Endothelial cell of hepatic sinusoid (primary cell): ENCODE results near the gene MYH10.

Experiments
- in situ Hi-C: cut with HindIII; loops from 2 replicates; pipeline ENCODE4 v1.10.0; 2017; ENCODE audit warnings: low sequenced_read_pairs

The MYH10 gene

DNA sequence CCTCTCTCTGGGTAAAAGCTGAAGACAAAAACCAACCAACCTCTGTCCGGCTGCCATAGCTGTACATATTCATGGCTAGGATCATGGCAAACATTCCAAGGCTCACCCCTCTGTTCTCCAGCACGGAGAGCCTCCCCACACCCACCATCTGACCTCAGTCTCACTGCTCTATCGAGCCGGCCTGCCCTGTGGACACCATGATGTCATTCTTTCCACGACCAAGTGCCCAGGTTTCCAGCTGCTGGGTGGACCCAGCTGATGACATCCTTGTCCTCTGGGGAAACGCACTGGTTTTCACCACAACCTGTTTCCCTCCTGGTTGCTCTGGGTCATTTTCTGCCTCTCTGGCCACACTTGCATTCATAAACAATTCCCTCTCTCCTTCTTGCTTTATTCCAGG lies 127.2 kb downstream of the MYH10 start:
- in situ Hi-C loops = no loop called here

GRCh38 chr17:8502126-8502525 lies 128.4 kb downstream of the MYH10 start:
- in situ Hi-C loops = no loop called here

- in situ Hi-C loops = no loop called here
Measured at GRCh38 chr17:8500609-8501008, 129.9 kb downstream of the MYH10 start.

GRCh38 chr17:8499614-8500013 lies 130.9 kb downstream of the MYH10 start:
- in situ Hi-C loops = loop anchor here (10.0 kb wide), 2 partner anchors 55 to 65 kb away; no protein-coding TSS in a partner anchor

DNA sequence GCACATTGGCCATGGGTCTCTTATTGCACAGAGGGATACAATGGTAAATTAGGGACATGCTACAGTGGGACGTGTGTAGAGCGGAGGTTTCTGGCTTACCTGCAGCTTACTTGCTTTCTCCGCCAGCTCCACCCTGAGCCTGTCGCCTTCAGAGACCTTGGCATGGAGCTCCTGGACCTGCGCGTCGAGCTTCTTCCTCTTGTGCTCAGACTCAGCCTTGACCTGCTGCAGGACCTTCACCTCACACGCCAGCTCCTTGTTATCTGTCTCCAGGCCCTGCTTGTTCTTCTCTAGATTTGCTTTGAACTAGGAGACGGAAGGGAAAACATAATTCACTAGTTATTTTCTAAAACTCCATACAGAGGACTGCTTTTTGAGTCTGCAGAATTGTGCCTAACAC lies 131.4 kb downstream of the MYH10 start:
- in situ Hi-C loops = loop anchor here (10.0 kb wide), 2 partner anchors 54 to 66 kb away; no protein-coding TSS in a partner anchor

DNA sequence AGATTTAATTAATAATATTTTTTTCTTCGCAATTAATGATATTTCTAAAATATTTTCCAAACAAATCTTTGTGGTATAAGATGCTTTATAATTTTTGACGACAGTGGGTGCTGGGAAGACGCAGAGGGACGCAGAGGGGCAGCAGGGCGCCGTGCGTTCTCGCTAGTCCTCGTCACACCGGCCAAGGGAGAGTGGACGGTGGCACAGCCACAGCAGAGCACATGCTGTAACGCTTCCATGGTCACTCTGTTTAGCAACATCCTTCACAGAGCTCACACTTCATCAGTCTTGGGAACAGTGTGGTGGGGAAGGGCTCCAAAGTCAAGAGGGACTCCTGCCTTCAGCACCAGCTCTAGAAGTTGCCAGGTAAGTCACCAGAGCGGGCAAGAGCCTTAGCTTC lies 134.4 kb downstream of the MYH10 start:
- in situ Hi-C loops = loop anchor here (10.0 kb wide), 2 partner anchors 51 to 69 kb away; no protein-coding TSS in a partner anchor

GRCh38 chr17:8494506-8495111 lies 135.9 kb downstream of the MYH10 start:
- in situ Hi-C loops = loop anchor here (10.0 kb wide), 2 partner anchors 50 to 70 kb away; no protein-coding TSS in a partner anchor

DNA sequence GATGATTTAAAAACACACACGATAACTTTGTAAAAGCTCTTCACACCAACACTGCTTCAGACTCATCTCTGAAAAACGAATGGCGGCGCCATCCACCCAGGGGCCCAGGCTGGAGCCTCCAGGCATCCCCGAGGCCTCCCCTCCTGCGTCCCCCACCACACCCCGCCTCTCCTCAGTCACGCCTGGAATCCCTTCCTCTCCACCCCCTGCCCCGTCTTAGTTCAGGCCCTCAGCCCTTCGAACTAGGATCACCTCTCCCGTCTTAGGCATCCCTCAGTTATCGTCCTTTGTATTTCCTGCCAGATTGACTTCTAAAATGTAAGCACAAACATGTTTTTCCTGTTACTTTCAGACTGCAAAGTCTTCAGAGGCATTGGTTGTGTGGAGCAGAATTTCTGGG lies 136.5 kb downstream of the MYH10 start:
- in situ Hi-C loops = loop anchor here (10.0 kb wide), 2 partner anchors 49 to 71 kb away; no protein-coding TSS in a partner anchor

DNA sequence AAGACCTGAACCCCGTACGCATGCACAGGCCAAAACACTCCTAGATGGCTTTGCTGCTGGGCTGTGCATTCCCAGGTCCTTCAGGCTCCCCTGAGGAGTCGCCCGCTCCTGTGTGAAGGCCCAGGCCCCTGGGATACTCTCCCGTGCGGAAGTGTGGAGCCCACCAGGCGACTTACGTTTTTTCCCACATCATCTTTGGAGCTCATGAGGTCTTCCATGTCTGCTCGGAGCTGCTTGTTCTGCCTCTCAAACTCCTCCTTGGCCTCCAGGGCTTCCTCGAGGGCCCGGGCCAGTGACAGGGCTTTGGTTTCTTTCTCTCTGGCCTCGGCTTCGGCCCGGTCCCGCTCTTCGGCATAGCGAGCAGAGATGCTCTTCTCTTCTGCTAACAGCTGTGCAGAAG lies 138.4 kb downstream of the MYH10 start:
- in situ Hi-C loops = loop anchor here (10.0 kb wide), 2 partner anchors 47 to 73 kb away; no protein-coding TSS in a partner anchor

DNA sequence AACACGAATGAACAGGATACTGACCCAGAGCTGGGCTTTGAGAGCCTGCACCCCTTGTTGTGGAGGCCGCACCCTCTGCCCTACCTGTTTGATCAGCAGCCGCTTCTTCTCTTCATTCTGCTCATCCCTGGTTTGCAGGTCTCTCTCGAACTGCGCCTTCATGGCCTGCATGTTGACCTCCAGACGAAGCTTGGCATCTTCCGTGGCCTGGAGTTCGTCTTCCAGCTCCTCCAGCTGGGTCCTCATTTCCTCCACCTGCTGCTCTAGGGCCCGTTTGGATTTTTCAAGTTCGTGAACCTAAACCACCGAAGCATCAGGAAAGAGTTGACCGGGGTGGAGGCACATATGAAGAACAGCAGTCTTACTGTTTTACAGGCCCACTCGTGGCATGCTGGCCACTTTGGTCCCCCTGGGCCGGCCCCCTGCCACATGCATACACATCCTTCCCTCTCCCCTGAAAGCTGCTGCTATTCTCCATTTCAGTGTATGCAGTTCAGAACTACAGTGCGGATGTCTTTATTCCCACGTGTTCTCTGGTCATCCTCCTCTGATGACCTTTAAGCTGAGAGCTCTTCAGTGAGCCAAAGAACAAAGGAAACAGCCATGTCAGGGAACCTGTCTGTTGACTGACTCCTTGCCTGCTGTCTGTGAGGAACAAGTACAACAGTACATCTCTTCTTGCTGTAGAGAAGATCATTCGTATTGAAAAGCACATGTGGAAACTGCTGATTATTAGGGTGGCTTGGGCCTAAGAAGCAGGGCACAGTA lies 140.1 kb downstream of the MYH10 start:
- in situ Hi-C loops = loop anchor here (10.0 kb wide), 2 partner anchors 46 to 74 kb away; no protein-coding TSS in a partner anchor

- in situ Hi-C loops = loop anchor here (10.0 kb wide), 2 partner anchors 45 to 75 kb away; no protein-coding TSS in a partner anchor
Measured at GRCh38 chr17:8489841-8490240, 140.7 kb downstream of the MYH10 start.

DNA sequence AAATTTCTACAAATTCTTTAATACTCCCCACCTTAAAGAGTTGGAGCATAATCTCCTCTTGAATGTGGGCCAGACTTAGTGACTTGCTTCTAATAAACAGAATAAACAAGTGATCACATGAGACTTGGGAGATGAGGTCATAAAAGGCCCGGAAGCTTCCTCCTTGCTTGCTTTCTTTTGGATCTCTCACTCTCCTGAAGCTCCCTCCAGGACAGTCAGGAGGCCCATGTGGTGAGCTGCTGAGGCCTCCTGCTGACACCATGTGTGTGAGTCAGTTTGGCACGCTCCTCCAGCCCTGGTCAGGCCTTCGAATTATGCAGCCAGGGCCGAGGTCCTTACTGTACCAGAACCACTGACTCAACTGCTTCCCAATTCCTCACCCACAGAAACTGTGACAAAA lies 141.6 kb downstream of the MYH10 start:
- in situ Hi-C loops = no loop called here

- in situ Hi-C loops = no loop called here
Measured at GRCh38 chr17:8488491-8488890, 142.0 kb downstream of the MYH10 start.

GRCh38 chr17:8487743-8488142 lies 142.8 kb downstream of the MYH10 start:
- in situ Hi-C loops = no loop called here

DNA sequence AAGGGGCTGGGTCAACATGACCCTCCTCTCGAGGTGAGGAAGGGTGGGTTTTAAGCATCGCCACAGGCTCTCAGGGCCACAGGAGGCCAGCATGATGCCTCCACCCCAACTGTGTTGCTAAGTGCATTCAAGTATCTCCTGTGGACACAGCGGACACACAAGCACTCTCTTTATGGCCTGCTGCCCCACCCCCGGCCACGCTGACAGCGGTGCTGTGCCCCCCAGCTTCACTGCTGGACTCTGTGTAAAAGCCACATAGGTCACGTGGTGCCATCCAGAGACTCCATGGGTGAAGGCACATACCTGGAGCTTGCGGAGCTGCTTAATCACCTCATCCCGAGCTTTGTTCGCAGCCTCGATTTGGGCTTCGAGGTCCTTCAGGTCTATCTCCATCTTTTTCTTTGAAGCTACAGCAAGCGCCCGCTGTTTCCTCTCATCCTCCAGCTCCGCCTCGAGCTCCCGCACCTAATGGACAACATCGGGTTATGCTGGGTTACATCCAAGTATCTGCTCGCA lies 143.3 kb downstream of the MYH10 start:
- in situ Hi-C loops = no loop called here

DNA sequence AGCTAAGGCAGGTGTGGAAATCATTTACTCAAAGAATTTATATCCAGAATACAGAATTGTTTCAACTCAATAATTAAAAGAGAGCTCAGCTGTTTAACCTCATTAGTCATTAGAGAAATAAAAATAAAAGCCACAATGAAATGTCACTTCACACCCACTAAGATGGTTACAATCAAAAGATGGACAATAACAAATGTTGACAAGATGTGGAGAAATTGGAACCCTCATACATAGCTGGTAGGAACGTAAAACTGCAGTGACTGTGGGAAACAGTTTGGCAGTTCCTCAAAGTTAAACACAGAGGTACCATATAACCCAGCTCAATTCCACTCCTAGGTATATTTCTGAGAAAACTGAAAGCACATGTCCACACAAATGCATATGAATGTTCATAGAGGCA lies 145.0 kb downstream of the MYH10 start:
- in situ Hi-C loops = no loop called here

DNA sequence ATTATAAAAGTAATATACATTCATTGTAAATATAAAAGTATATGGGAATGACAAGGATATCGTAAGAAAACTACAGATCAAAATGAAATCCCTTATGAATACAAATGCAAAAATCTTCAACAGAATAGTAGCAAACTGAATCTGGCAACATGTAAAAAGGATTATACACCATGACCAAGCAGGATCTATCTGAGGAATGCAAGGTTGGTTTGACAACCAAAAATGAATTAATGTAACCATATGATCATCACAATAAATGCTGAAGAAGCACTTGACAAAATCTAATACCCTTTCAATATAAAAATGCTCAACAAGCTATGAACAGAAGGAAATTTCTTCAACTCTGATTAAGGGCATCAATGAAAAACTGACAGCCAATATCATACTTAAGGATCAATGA lies 146.1 kb downstream of the MYH10 start:
- in situ Hi-C loops = no loop called here

DNA sequence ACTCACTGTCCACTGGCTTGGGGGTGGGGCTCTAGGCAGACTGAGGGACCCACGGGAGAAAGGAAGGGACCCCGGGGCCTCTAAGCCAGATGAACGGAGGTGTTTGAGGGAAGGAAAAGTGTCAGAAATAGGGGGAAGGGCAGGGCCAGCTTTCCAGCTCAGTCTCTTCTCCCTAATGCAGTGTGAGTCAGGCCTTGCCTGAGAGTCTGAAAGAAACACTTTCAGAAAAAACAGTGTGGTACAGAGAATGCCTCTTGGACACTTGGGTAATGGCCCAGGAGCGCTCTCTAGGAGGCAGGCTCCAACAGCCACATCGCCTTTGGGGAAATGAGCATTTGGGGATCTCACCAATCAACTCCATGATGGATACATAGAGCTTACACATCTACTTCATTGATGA lies 148.0 kb downstream of the MYH10 start:
- in situ Hi-C loops = no loop called here

DNA sequence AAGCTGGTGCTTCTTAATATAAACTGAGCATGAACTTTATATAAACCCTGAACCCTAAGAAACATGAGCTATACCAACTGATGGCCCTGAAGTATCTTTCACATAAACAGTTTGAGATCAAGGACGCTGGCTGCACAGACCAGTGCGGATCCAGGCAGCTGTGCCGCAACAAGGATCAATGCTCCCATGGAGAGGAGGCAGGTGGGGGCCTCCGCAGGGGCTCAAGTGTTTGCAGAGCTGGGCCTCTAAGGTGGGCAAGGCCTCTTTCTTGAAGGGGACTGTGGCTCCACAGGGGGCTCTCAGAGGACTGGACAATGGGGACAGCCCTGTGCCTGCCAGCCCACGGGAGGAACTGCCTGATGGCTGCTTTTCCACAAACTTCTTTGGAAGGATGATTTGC lies 148.8 kb downstream of the MYH10 start:
- in situ Hi-C loops = no loop called here

- in situ Hi-C loops = no loop called here
Measured at GRCh38 chr17:8481089-8481488, 149.4 kb downstream of the MYH10 start.

DNA sequence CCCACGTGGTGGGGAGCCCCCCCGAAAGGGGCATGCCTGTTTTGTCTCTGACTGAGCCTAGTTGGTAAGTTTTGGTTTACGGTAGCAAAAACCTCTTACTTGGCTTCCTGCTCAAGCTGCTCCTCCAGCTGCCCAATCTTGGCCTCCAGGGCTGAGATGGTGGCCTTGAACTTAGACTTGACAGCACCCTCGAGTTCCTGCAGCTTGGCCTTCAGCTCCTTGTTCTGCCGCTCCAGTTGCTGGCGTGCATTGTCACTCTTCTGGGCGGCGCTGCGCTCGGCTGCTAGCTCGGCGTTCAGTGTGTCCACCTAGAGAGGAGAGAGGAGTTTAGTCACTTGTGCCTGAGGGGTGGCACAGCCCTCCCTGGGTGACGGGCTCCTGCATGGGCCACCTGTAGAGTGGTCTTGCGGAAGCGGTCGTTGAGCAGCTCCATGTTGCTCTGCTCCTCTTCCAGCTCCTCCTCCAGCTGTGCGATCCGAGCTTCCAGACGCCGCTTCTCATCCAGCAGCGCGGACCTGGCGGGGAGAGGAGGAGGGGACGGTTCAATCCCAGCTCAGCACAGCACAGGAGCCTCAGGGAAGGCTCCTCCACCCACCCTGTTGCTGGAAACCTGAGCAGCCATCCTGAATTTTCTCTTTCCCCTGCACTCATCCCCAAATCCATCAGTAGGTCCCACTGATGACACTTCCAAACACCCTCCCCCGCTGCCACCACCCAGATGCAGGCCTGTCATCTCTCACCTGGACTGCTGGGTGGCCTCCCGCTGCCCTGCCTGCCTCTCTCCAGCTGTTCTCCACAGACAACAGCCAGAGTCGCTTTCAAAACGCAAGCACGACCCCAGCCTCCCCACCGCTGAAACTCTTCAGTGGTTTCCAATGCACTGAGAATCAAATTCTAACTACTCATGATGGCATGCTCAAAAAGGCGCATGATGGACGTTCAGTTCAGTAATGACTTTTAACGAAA lies 150.2 kb downstream of the MYH10 start:
- in situ Hi-C loops = no loop called here
